ENCODE measurements around the gene DNAJB11.

GRCh38 chr3:186617036-186617946 lies 46.8 kb downstream of the DNAJB11 start:
- TF ChIP-seq POLR2A (IDR thresholded peaks at IDR 0.05) (no peak), CTCF (IDR thresholded peaks at IDR 0.05) (peak; percentile 55 to 89 (median 72))

All from thyroid gland (tissue), 4 donors.